ENCODE data around the gene DRD2.
A peak's percentile ranks its signal among the peaks of the same experiment; 100 is the strongest.

Gene DRD2

DNA sequence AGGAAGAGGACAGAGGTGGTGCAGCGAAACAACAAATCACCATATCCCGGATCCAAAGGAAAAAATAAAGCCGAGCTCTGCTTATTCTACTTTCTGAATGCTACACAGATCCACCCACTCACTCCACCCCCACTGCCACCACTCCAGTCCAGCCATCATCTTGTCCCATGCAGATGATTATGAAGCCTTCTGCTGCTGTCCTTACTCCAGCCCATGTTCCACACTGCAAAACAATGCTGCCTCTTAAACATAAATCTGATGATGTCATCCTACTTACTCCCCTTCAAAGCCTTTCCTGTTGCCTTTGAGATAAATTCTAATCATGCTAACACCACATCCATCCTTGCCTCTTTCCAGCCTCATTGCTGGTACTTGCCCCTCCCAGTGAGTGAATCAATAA, 6.5 kb upstream of the DRD2 start:
- DNase-seq = no peak

GRCh38 chr11:113481226-113481625, 6.0 kb upstream of the DRD2 start:
- DNase-seq = no peak

DNA sequence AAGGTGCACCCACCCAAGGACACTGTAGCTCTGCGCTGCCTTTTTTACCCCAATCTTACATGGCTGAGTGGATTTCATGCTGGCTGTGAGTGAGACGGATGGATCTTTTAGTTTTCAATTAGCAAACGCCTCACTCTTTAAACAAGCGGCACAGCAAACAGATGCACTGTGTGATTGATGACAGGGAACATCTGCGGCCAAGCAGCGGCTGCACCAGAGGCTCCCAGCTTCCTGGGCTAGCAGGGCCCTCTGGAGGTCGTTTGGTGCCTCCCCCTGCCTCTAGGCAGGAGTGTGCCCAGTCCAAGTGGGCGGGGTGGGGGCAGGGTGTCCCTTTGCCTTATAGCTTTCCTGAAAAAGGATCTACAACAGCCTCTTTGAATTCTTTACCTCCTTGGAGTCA, 2.1 kb upstream of the DRD2 start:
- no peak for DNase-seq

DNA sequence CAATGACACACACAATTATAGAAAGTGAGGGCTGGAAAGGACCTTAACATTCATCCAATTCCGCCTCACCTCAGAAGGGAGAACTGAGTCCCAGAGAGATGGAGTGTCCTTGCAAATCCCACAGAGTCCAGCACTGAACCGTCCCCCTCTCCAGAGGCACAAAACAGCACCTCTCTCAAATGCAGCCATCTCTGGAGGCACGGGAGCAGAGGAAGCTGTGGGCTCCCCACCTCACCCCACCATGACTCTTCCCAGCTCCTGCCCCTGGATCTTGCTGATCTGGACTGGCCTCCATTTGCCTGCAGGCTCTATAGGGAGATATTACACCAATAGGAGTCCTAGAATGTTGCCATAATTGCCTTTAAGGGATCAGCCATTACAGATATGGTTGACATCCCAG, 1.4 kb upstream of the DRD2 start:
- no peak for DNase-seq

DNA sequence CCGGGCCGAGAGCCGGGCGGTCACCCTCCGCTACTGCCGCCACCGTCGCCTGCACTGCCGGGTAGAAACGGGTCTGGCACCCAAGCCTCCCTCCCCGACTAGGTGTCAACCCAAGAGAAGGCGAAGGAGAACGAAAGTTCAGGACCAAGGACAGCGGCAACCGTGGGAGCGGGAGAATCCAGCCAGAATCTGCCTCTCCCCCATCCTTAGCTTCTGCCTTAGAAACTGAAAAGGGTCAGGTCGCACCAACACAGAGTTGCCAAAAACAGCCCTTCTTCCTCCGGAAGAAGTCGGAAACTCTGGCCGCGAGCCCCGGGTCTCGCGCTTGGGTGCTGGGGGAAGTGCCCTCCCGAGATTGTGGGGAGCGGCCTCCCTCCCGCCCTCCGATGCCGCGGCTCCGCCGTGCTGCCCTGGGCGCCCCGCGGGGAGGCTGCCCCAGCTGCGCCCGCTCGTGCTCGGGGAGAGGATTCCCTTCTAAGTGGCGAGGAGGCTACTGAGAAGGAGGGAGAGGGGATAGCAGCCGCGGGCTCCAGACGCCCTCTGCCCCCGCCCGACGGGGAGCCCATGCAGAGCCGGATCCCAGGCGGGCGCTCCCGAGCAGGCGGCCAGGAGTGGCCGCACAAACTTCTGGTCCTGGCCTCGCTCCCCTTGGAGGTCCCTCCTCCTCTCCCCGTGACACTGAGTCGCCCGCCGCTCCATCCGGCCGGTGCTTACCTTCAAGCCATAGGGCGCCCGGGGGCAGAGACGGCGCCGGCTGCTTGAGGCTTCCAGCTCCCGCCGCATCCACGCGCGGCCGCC, 637 bp downstream of the DRD2 start:
- DNase-seq = peak; percentile 81

DNA sequence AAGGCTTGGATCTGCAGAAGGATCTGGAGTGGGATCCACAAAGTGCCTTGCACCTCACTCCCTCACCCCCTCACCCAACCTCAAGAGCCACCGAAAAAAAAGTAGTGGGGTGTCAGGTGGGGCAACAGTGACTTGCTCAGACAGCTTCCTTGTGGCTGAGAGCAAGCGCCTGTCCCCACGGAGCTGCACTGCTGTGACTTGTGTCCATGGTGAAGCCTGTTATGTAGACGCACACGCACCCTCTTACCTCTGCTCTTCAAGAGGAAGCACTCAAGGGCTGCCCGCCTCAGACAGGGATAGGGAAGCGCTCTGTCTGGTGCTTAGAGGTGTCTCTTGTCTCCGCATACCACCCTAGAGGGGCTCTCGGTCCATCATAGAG, 1.2 kb downstream of the DRD2 start:
- DNase-seq = no peak

DNA sequence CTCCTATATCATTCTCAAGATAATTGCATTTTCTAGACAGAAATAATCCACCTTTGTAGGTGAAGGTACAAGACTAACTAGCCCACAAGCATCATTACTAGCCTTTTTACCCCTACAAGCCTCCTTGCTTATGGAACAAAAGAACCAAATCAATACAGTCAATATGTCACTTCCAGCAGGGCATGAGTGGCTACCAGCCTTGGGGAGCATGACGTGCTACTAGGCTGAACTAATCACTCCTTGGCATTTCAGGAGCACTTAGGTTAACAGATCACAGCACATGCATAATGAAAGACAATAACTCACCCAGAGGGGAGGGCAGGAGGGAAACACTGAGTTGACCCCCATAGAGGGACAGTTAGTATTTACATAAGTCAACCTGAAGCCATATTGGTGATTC, 2.7 kb downstream of the DRD2 start:
- DNase-seq = no peak

GRCh38 chr11:113470233-113470632, 5.0 kb downstream of the DRD2 start:
- no peak for DNase-seq

GRCh38 chr11:113468726-113469345, 6.4 kb downstream of the DRD2 start:
- no peak for DNase-seq

GRCh38 chr11:113467545-113467944, 7.7 kb downstream of the DRD2 start:
- DNase-seq = no peak

DNA sequence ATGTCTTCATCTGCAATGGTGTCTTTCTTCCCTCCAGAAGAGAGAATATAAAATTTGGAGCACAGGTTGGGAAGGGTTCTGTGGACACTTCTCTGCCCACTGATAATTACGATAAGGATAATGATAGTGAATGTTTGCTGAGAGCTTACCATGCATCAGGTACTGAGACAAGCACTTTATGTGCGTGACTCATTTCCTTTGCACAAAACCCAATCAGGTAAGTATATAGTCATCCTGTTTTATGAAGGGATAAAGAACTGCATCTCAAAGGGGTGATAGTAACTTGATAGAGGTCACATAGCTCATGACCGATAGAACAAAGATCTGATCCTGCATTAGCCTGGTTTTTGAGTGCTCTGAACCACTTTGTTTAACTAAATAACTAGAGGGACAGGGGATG, 9.4 kb downstream of the DRD2 start:
- no peak for DNase-seq

DNA sequence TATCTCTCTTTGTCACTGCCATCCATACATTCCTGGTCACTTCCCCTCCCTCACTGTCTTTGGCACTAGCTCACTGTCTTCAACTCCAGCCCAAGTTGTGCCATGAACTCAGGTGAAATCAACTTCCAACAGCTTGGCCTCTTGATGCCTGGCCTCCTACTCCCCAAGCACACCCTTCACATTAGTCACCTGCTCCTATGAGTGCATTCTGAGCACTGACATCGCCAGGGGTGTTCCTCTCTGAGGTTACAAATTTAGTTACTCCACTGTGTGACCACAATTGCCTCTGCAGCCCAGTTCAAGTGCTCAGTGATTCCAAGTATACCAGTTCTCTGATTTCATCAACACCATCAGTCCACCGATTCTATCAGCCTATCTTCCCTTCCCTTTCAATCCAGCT, 10.8 kb downstream of the DRD2 start:
- DNase-seq = no peak

- no peak for DNase-seq
Measured at GRCh38 chr11:113462830-113463229, 12.4 kb downstream of the DRD2 start.

DNA sequence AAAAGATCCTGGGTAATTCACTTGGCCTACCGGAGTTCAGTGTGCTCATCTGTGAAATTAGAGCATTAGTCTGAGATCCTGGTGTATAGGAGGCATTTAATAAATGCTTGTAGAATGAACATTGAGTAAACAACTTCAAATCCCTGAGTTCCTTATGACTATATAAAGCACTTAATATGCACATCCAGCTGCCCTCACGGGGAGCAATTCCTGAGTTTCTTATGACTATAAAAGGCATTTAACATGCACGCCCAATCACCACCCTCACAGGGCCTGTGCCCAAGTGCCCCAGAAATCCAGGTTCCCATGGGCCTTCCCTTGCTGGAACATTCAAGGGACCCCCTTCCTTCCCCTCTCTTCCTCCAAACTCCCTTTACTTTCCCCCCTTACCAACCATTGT, 13.6 kb downstream of the DRD2 start:
- no peak for DNase-seq

DNA sequence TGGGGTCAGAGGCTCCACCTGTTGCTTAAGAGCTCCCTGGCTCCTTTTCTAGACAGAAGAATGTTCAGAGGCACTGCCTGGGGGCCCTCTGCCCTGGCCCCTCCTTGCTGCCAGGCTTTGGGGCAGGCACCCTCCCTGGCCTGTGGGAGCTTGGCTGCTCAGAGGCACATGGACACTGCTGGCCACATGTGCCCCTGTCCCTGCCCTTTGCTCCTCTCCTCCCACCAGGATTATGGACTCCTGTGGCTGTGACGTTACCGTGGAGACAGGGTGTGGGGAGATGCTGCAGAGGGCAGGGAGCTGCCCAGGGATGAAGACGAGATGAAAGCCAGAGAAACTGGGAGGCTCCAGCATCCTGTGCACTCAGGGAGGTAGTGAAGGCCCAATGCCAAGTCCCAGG, 14.7 kb downstream of the DRD2 start:
- DNase-seq = no peak

GRCh38 chr11:113458189-113458588, 17.0 kb downstream of the DRD2 start:
- DNase-seq = no peak

GRCh38 chr11:113457784-113458183, 17.4 kb downstream of the DRD2 start:
- DNase-seq = no peak

GRCh38 chr11:113454455-113454854, 20.7 kb downstream of the DRD2 start:
- no peak for DNase-seq

DNA sequence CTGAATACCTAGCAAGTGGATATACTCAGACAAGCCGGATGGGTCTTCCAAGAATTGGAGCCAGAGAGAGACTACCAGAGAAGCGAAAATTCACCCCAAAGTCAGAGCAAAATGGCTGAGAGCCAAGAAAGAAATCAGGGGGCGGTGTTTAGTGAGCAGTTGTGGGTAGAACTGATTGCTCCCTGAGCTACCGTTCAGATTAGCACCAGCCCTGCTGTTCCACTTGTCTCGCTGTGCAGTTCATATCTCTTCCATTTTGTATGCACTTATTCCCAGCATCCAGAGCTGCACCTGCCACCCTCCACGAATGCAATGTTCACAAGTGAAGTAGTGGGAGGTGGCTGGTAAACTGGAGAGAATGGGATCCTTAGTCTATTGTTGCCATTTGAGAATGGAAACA, 25.5 kb downstream of the DRD2 start:
- DNase-seq = no peak

DNA sequence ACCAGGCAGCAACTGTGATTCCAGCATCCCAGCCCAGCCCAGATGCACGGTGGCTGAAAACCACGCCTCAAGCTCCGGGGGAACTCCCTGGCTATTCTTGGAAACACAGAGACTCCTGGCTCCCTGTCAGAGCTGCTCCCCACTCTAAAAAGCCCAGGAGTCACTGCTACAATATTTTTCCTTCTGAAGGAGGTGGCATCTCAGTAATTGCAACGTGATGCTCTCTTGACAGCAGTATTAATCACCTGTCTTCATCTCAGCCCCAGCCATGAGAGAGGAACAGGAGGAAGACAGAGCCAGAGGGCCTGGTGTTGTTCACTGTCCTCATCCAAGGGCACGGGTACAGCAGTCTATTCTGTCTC, 26.9 kb downstream of the DRD2 start:
- no peak for DNase-seq

DNA sequence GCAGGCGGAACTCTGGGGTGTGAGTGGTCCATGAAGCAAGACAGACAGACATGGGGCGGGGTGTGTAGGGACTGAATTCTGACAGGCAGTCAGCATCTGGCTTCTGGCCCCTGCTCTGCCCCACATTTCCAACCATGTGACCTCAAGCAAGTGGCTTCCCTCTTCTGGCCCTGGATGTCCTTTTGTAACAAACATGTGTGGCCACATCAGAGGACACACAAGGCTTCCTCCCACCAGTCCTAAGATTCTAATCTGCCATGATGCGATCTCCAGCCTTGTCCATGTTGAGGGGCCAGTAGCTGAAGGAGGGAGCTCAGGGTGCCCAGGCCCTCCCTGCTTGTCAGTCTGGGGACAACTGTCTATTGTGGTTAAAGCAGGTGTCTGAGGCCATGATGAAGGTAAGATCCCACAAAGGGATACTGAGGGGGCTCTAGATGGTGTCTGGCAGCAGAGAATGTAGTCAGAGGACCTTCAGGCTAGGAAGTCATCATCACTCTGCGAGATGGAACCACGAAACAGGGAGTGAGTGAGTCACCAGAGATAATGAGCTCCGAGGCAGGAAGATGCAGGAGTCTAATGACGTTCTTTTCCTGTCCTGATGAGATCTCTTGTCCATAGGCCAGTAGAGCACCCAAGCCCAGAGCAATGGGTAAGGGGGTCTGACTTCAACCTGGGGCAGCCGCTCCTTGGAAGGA, 27.4 kb downstream of the DRD2 start:
- no peak for DNase-seq

DNA sequence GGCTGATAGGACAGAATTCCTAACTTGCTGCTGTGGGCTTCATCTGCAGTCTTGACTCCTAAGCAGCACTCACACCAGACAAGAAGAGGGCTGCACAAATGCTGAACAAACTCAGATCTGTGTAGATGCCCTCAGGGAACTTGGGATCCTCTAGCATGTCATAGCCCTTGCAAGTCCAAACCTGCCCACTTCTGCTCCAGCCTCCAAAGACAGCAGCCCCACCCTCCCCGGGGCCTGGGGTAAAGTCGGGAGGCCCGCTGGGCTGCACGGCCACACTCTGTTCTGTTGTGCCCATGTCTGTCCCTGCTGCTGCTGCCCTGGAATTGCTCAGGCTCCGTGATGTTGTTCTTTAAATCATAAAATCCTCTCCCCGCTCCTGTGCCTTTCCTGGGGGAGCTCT, 28.3 kb downstream of the DRD2 start:
- no peak for DNase-seq

DNA sequence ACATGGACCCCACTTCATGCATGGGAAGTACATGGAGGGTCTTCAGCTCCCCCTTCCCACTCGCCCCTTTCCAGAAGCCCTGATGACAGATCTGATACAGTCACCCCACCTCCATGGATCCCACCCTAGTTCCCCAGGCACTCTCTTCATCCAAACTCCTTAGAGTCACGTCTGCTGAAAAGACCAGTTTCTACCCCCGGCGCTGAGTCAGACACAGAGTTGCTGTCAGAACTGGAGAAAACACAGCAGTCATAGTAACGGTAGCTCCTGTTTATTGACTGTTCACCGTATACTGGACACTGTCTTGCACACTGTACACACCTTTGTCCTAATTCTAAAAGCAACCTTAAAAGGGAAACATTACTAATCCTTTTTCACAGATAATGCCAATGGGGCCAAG, 29.1 kb downstream of the DRD2 start:
- no peak for DNase-seq

GRCh38 chr11:113444502-113445123, 30.6 kb downstream of the DRD2 start:
- no peak for DNase-seq
